ENCODE measurements around the gene GALNT4.

Gene GALNT4

DNA sequence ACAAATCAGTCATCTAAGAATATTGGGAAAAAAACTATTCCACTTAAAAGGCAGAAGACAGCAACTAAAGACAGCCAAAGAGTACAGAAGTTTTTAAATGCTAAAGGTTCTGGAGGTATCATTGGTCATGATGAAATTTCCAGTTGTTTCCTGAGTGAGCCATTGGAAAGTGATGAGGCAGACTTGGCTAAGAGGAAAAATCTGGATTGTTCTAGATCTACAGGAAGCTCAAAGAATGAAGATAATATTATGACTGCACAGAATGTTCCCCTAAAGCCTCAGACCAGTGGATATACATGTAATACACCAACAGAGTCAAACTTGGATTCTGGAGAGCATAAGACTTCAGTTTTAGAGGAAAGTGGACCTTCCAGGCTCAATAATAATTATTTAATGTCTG, 22.8 kb downstream of the GALNT4 start:
- Histone ChIP-seq H3K9me3 (ENCODE audit: insufficient read depth, low read length) (no peaks in the 10 kb centered on the region), H3K36me3 (replicated peaks; ENCODE audit: low read depth, low read length) (no peaks in the 10 kb centered on the region), H3K4me2 (ENCODE audit: low read length) (no peak overlapping the region), H3K27ac (ENCODE audit: low read length) (no peak overlapping the region), H3K9ac (ENCODE audit: low read length) (no peak overlapping the region), H2AFZ (ENCODE audit: low read depth, low read length) (no peak overlapping the region), H4K20me1 (ENCODE audit: insufficient read depth, low read length) (no peaks in the 10 kb centered on the region), H3K79me2 (ENCODE audit: low read length) (no peaks in the 10 kb centered on the region), H3K27me3 (ENCODE audit: low read depth, low read length) (no peaks in the 10 kb centered on the region), H3K4me3 (ENCODE audit: low read length) (no peak overlapping the region), H3K4me1 (ENCODE audit: low read length) (no peaks in the 10 kb centered on the region)
- TF ChIP-seq EZH2phosphoT487 (IDR thresholded peaks at IDR 0.05; ENCODE audit: low read depth), result no peak
- no peak for TF ChIP-seq CTCF (IDR thresholded peaks at IDR 0.05; ENCODE audit: low read depth, low read length)

DNA sequence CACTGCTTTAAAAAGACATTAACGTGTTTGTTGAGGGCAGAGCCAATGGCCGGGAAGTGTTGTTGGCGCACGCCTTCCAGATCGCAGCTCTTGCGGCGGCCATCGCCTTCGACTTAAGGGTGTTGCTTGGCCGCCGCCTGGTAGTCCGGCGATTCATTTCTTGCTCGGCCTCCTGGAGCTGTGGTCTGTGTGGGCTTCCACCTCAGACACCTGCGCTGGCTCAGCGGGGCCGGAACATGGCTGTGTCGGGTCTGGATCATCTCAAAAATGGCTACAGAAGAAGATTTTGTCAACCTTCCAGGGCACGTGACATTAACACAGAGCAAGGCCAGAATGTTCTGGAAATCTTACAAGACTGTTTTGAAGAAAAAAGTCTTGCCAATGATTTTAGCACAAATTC, 24.7 kb downstream of the GALNT4 start:
- no peak overlapping the region for H3K9ac ChIP-seq (ENCODE audit: low read length)
- no peak overlapping the region for H3K4me3 ChIP-seq (ENCODE audit: low read length)
- no peak overlapping the region for H3K4me2 ChIP-seq (ENCODE audit: low read length)
- H3K27ac ChIP-seq (ENCODE audit: low read length), result no peak overlapping the region
- TF ChIP-seq CTCF (IDR thresholded peaks at IDR 0.05; ENCODE audit: low read depth, low read length) (no peak), EZH2phosphoT487 (IDR thresholded peaks at IDR 0.05; ENCODE audit: low read depth) (no peak)
- no peaks in the 10 kb centered on the region for H3K36me3 ChIP-seq (replicated peaks; ENCODE audit: low read depth, low read length)
- H3K4me1 ChIP-seq (ENCODE audit: low read length), result no peaks in the 10 kb centered on the region
- H2AFZ ChIP-seq (ENCODE audit: low read depth, low read length), result no peak overlapping the region
- no peaks in the 10 kb centered on the region for H3K27me3 ChIP-seq (ENCODE audit: low read depth, low read length)
- no peaks in the 10 kb centered on the region for H4K20me1 ChIP-seq (ENCODE audit: insufficient read depth, low read length)
- no peaks in the 10 kb centered on the region for H3K9me3 ChIP-seq (ENCODE audit: insufficient read depth, low read length)
- H3K79me2 ChIP-seq (ENCODE audit: low read length), result no peaks in the 10 kb centered on the region

DNA sequence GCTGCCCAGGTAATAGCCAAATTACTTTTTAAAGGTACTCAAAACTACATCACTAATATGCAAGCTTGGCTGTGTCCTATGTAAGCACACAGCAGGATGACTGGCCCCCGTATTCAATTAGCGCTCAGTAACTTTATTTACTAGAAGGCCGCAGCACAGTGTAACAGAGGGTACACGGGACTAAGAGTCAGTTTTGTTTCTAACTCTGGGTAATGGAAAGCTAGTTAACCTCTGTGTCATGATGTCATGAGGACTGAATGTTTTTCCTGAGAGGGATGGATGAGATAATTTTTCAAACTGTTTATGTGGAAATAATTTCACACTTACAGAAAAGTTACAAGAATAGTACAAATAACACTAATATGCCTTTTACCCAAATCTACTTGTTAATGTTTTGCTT, 27.1 kb downstream of the GALNT4 start:
- Histone ChIP-seq H4K20me1 (ENCODE audit: insufficient read depth, low read length) (no peaks in the 10 kb centered on the region), H3K79me2 (ENCODE audit: low read length) (no peaks in the 10 kb centered on the region), H3K9me3 (ENCODE audit: insufficient read depth, low read length) (no peaks in the 10 kb centered on the region), H3K27ac (ENCODE audit: low read length) (no peak overlapping the region), H3K4me2 (ENCODE audit: low read length) (no peak overlapping the region), H3K27me3 (ENCODE audit: low read depth, low read length) (no peaks in the 10 kb centered on the region), H3K4me1 (ENCODE audit: low read length) (no peaks in the 10 kb centered on the region), H3K9ac (ENCODE audit: low read length) (no peak overlapping the region), H2AFZ (ENCODE audit: low read depth, low read length) (no peak overlapping the region), H3K4me3 (ENCODE audit: low read length) (no peak overlapping the region), H3K36me3 (replicated peaks; ENCODE audit: low read depth, low read length) (no peaks in the 10 kb centered on the region)
- TF ChIP-seq EZH2phosphoT487 (IDR thresholded peaks at IDR 0.05; ENCODE audit: low read depth), result no peak
- no peak for TF ChIP-seq CTCF (IDR thresholded peaks at IDR 0.05; ENCODE audit: low read depth, low read length)

- no peaks in the 10 kb centered on the region for H3K79me2 ChIP-seq (ENCODE audit: low read length)
- no peak overlapping the region for H2AFZ ChIP-seq (ENCODE audit: low read depth, low read length)
- no peaks in the 10 kb centered on the region for H3K36me3 ChIP-seq (replicated peaks; ENCODE audit: low read depth, low read length)
- TF ChIP-seq CTCF (IDR thresholded peaks at IDR 0.05; ENCODE audit: low read depth, low read length), result no peak
- TF ChIP-seq EZH2phosphoT487 (IDR thresholded peaks at IDR 0.05; ENCODE audit: low read depth), result no peak
- H3K4me2 ChIP-seq (ENCODE audit: low read length), result no peak overlapping the region
- no peaks in the 10 kb centered on the region for H4K20me1 ChIP-seq (ENCODE audit: insufficient read depth, low read length)
- no peak overlapping the region for H3K9ac ChIP-seq (ENCODE audit: low read length)
- no peaks in the 10 kb centered on the region for H3K4me1 ChIP-seq (ENCODE audit: low read length)
- H3K9me3 ChIP-seq (ENCODE audit: insufficient read depth, low read length), result no peaks in the 10 kb centered on the region
- H3K27me3 ChIP-seq (ENCODE audit: low read depth, low read length), result no peaks in the 10 kb centered on the region
- H3K4me3 ChIP-seq (ENCODE audit: low read length), result no peak overlapping the region
- H3K27ac ChIP-seq (ENCODE audit: low read length), result no peak overlapping the region
These were observed 27.6 kb downstream of the GALNT4 start for GRCh38 chr12:89497005-89497404.

Measured in OCI-LY3 (cell line).